Trophoblast cell (in vitro differentiated cells and primary cell): ENCODE data around the gene FMNL2.

Experiments used
- DNase-seq, 2 donors: peaks; one replicate each; pipeline ENCODE4 v3.0.0-alpha.2; 2016
- H2AFZ ChIP-seq: 2 replicates; pipeline ENCODE4 v1.6.1; 2013; ENCODE audit warnings: low read length, moderate library complexity, mild to moderate bottlenecking; ENCODE audit not compliant: insufficient read depth, poor library complexity
- H2AK5ac ChIP-seq: 2 replicates; pipeline ENCODE4 v1.6.1; 2013; ENCODE audit warnings: mild to moderate bottlenecking, low read length
- H2BK120ac ChIP-seq: 2 replicates; pipeline ENCODE4 v1.6.1; 2013; ENCODE audit warnings: low read length, mild to moderate bottlenecking, moderate library complexity; ENCODE audit not compliant: insufficient read depth, poor library complexity
- H2BK12ac ChIP-seq: 2 replicates; pipeline ENCODE4 v1.6.1; 2013; ENCODE audit warnings: mild to moderate bottlenecking, low read length, moderate library complexity
- H2BK5ac ChIP-seq: 2 replicates; pipeline ENCODE4 v1.6.1; 2013; ENCODE audit warnings: low read length, low read depth, moderate library complexity, mild to moderate bottlenecking; ENCODE audit not compliant: poor library complexity
- H3K14ac ChIP-seq: 2 replicates; pipeline ENCODE4 v1.6.1; 2013; ENCODE audit warnings: mild to moderate bottlenecking, low read length
- H3K18ac ChIP-seq: 2 replicates; pipeline ENCODE4 v1.6.1; 2013; ENCODE audit warnings: mild to moderate bottlenecking, low read length
- H3K23ac ChIP-seq: 2 replicates; pipeline ENCODE4 v1.6.1; 2013; ENCODE audit warnings: low read length
- H3K27ac ChIP-seq: 2 replicates; pipeline ENCODE4 v1.5.1; 2013; ENCODE audit warnings: low read depth, mild to moderate bottlenecking, inconsistent platforms, low read length, moderate library complexity
- H3K27me3 ChIP-seq: 2 replicates; pipeline ENCODE4 v1.6.1; 2013; ENCODE audit warnings: inconsistent platforms, mild to moderate bottlenecking, low read length, moderate library complexity; ENCODE audit not compliant: insufficient read depth
- H3K36me3 ChIP-seq, 2 experiments: 1 replicate in 1 of 2; 2 replicates in 1 of 2; pipeline ENCODE4 v1.6.1; 2013; ENCODE audit warnings: low read length in 2 of 2, mild to moderate bottlenecking in 2 of 2, moderate library complexity in 1 of 2; ENCODE audit not compliant: insufficient read depth in 2 of 2, control insufficient read depth in 1 of 2
- H3K4ac ChIP-seq: 2 replicates; pipeline ENCODE4 v1.6.1; 2013; ENCODE audit warnings: low read depth, mild to moderate bottlenecking, low read length, moderate library complexity
- H3K4me1 ChIP-seq, 2 experiments: 1 replicate in 1 of 2; 2 replicates in 1 of 2; pipeline ENCODE4 v1.6.1; 2013; ENCODE audit warnings: low read length in 2 of 2, mild to moderate bottlenecking in 2 of 2, moderate library complexity in 1 of 2; ENCODE audit not compliant: insufficient read depth in 2 of 2, control insufficient read depth in 1 of 2
- H3K4me2 ChIP-seq: 2 replicates; pipeline ENCODE4 v1.6.1; 2013; ENCODE audit warnings: inconsistent platforms, mild to moderate bottlenecking, low read length, moderate library complexity
- H3K4me3 ChIP-seq: 2 replicates; pipeline ENCODE4 v1.5.1; 2013; ENCODE audit warnings: mild to moderate bottlenecking, low read depth, low read length, inconsistent platforms
- H3K79me1 ChIP-seq: one replicate; pipeline ENCODE4 v1.6.1; 2013; ENCODE audit warnings: low read length
- H3K79me2 ChIP-seq: 2 replicates; pipeline ENCODE4 v1.6.1; 2013; ENCODE audit warnings: low read length, mild to moderate bottlenecking; ENCODE audit not compliant: control insufficient read depth, insufficient read depth, poor library complexity
- H3K9ac ChIP-seq: 2 replicates; pipeline ENCODE4 v1.6.1; 2013; ENCODE audit warnings: mild to moderate bottlenecking, low read length
- H3K9me3 ChIP-seq: 2 replicates; pipeline ENCODE4 v1.6.1; 2013; ENCODE audit warnings: low read depth, mild to moderate bottlenecking, control low read depth, inconsistent platforms, low read length; ENCODE audit not compliant: insufficient read depth
- H4K12ac ChIP-seq: 2 replicates; pipeline ENCODE4 v1.6.1; 2013; ENCODE audit warnings: low read depth, mild to moderate bottlenecking, low read length, moderate library complexity
- H4K8ac ChIP-seq: 2 replicates; pipeline ENCODE4 v1.6.1; 2013; ENCODE audit warnings: low read depth, mild to moderate bottlenecking, low read length, moderate library complexity
- H4K91ac ChIP-seq: one replicate; pipeline ENCODE4 v1.6.1; 2013; ENCODE audit warnings: low read depth, mild to moderate bottlenecking, low read length, moderate library complexity
- WGBS: extraction: QIAGEN DNeasy Blood & Tissue Kit; methylation state at CpG from one replicate; pipeline ENCODE4 v1.1.7; 2013; ENCODE audit warnings: missing lambda C conversion rate; ENCODE audit not compliant: insufficient read length, insufficient coverage; ENCODE audit errors: extremely low coverage; 5-methylcytosine and 5-hydroxymethylcytosine counted together

FMNL2 gene

DNA sequence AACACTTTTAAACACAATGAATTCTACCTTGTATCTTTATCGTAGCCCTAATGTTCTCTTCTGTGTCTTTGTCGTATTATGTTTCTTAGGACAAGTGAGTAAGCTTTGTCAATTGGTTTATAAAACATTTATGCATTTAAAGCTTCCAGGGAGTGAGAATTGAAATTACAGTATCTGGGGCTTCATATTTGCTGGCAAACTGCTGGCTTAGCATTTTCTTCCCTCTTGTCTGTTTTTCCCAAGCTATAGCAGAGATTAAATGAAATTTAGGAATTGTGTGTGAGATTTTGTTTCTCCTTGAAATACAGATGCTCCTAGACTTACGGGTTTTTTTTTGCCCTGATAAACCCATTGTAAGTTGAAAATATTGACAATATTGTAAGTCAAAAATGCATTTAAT, 73.3 kb downstream of the FMNL2 start:
- Histone ChIP-seq H3K36me3 (no peaks in the 10 kb centered on the region), H3K9ac (no peak overlapping the region), H2BK5ac (no peak overlapping the region), H3K4me2 (no peak overlapping the region), H2BK12ac (no peak overlapping the region), H3K79me2 (no peaks in the 10 kb centered on the region), H3K4me3 (no peak overlapping the region), H3K18ac (no peak overlapping the region), H3K27ac (no peak overlapping the region), H4K91ac (no peak overlapping the region), H3K9me3 (no peaks in the 10 kb centered on the region), H4K12ac (no peak overlapping the region), H3K27me3 (no peaks in the 10 kb centered on the region), H2AFZ (no peak overlapping the region), H3K4me1 (peaks cover 15 to 27% of the 10 kb centered on the region in 2 experiments), H3K79me1 (peaks cover 12% of the 10 kb centered on the region), H3K23ac (no peak overlapping the region), H3K14ac (no peak overlapping the region), H2AK5ac (no peak overlapping the region), H3K4ac (no peak overlapping the region), H2BK120ac (no peak overlapping the region), H4K8ac (no peak overlapping the region)
- WGBS: no CpG with 5 or more reads among the region's 3 CpGs
- DNase-seq: no peak

DNA sequence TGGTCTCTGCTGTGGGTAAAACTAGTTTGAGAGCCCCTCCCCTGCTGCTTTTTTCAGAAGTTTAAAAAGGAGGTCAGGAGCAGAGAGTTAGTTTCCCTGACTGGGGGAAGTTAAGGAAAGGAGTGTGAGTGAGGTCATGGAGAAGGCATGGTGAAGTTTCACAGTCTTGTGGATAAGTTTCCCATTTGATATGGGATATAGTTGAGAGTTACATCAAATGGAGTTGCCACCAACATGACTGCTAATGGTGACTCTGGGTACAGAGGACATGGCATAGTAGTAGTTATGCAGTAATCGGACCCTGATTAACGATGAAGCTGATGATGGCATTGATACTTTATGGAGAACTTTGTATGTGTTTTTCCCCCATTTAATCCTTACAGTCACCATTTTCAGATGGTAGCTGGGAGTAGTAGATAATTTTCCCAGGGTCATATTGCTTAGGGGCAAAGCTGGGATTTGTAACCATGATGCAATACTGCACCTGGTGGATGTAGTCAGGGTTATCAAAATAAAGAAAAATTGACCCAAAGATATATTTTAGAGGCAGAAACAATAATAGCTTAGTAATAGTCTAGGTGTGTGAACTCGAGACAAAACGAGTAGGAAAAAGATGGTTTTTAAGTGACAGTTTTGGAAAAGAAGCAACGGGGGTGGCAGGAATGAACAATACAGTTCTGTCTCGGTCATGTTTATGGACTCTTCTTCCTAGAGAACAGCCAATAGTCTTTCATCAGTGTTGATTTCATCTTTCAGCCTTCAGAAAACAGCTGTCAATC, 74.6 kb downstream of the FMNL2 start:
- H3K27me3 ChIP-seq: no peaks in the 10 kb centered on the region
- no peak overlapping the region for H2AFZ ChIP-seq
- H2BK120ac ChIP-seq: peak overlapping the region; percentile 64
- H3K9me3 ChIP-seq: no peaks in the 10 kb centered on the region
- H3K4me2 ChIP-seq: no peak overlapping the region
- no peak overlapping the region for H2BK5ac ChIP-seq
- H3K9ac ChIP-seq: no peak overlapping the region
- no peak overlapping the region for H3K27ac ChIP-seq
- H4K12ac ChIP-seq: no peak overlapping the region
- WGBS: no CpG with 5 or more reads among the region's 6 CpGs
- H3K23ac ChIP-seq: no peak overlapping the region
- H3K18ac ChIP-seq: peak overlapping the region; percentile 59
- peaks cover 15 to 31% of the 10 kb centered on the region in 2 experiments for H3K4me1 ChIP-seq
- no peak overlapping the region for H3K4me3 ChIP-seq
- DNase-seq: no peak
- peaks cover 12% of the 10 kb centered on the region for H3K79me1 ChIP-seq
- no peak overlapping the region for H3K4ac ChIP-seq
- no peak overlapping the region for H4K91ac ChIP-seq
- no peaks in the 10 kb centered on the region for H3K36me3 ChIP-seq
- H2BK12ac ChIP-seq: peak overlapping the region; percentile 51
- peak overlapping the region; percentile 50 for H3K14ac ChIP-seq
- no peaks in the 10 kb centered on the region for H3K79me2 ChIP-seq
- H2AK5ac ChIP-seq: peak overlapping the region; percentile 35
- no peak overlapping the region for H4K8ac ChIP-seq

DNA sequence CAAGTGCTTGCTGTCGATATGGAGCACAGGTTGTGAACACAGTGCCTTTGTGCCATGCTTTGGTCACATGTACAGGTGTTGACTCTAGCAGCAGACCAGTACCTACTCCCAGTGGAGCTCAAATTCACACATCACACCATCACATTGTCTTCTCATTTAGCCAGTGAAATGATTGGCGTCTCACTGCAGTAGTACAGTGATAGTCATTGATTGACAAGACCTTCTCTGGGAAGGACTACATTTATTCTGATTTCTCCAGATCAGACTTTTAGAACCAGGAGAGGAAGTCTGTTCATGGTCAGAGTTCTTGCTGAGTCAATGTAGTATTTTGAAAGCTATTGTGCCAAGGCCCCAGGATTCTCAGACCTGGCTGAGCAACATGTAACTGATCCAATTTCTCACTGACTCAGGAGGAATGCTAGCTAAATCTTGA, 75.2 kb downstream of the FMNL2 start:
- peak overlapping the region; percentile 51 for H2BK12ac ChIP-seq
- H3K27ac ChIP-seq: no peak overlapping the region
- H2BK5ac ChIP-seq: no peak overlapping the region
- H2AFZ ChIP-seq: no peak overlapping the region
- H3K14ac ChIP-seq: peak overlapping the region; percentile 50
- H3K23ac ChIP-seq: no peak overlapping the region
- no peak overlapping the region for H2AK5ac ChIP-seq
- no CpG with 5 or more reads among the region's 2 CpGs for WGBS
- H3K4me3 ChIP-seq: no peak overlapping the region
- H4K12ac ChIP-seq: no peak overlapping the region
- peak overlapping the region; percentile 15 for H3K4ac ChIP-seq
- no peak for DNase-seq
- no peaks in the 10 kb centered on the region for H3K27me3 ChIP-seq
- H3K4me1 ChIP-seq: peaks cover 15 to 31% of the 10 kb centered on the region in 2 experiments
- no peak overlapping the region for H3K9ac ChIP-seq
- peak overlapping the region; percentile 64 for H2BK120ac ChIP-seq
- H3K79me1 ChIP-seq: peaks cover 12% of the 10 kb centered on the region
- no peak overlapping the region for H3K4me2 ChIP-seq
- H3K79me2 ChIP-seq: no peaks in the 10 kb centered on the region
- no peaks in the 10 kb centered on the region for H3K36me3 ChIP-seq
- no peak overlapping the region for H4K8ac ChIP-seq
- no peak overlapping the region for H4K91ac ChIP-seq
- H3K9me3 ChIP-seq: no peaks in the 10 kb centered on the region
- H3K18ac ChIP-seq: peak overlapping the region; percentile 59

DNA sequence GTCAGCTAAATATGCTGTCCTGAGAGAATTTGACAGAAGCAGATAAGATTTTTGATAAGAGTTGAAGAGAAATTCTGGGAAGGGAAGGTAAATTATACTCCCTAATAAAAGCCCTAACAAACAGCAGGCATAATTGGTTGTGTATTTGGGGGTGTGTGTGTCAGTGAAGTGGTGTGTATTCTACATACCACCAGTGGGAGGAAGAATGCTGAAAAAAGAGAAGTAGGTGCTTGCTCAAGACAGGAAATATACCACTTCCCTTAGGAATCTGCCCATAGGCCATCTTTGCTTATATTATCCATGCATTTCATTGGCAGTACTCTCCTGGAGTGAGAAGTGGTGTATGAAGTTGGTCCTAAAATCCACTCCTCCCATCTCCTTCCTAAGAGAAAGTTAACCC, 76.2 kb downstream of the FMNL2 start:
- peak in 1 of 2 donors; percentile 58 for DNase-seq
- H3K4me3 ChIP-seq: no peak overlapping the region
- peaks cover 18 to 30% of the 10 kb centered on the region in 2 experiments for H3K4me1 ChIP-seq
- H4K12ac ChIP-seq: no peak overlapping the region
- no peak overlapping the region for H3K4me2 ChIP-seq
- H3K27ac ChIP-seq: peak overlapping the region; percentile 26
- H3K14ac ChIP-seq: no peak overlapping the region
- H3K79me2 ChIP-seq: no peaks in the 10 kb centered on the region
- H3K4ac ChIP-seq: no peak overlapping the region
- no peak overlapping the region for H2BK12ac ChIP-seq
- no peak overlapping the region for H2BK120ac ChIP-seq
- no peaks in the 10 kb centered on the region for H3K27me3 ChIP-seq
- no peaks in the 10 kb centered on the region for H3K36me3 ChIP-seq
- H3K9ac ChIP-seq: no peak overlapping the region
- peaks cover 14% of the 10 kb centered on the region for H3K79me1 ChIP-seq
- no peak overlapping the region for H2AFZ ChIP-seq
- no peak overlapping the region for H4K91ac ChIP-seq
- H3K23ac ChIP-seq: no peak overlapping the region
- no peak overlapping the region for H2BK5ac ChIP-seq
- no peaks in the 10 kb centered on the region for H3K9me3 ChIP-seq
- H4K8ac ChIP-seq: no peak overlapping the region
- no peak overlapping the region for H3K18ac ChIP-seq
- H2AK5ac ChIP-seq: no peak overlapping the region
